ENCODE data around the gene NELL1. TPM values are rescaled to one million over a fixed set of nuclear protein-coding genes. Genes with fewer than 3 reads are reported as not detected.
A peak's percentile ranks its signal among the peaks of the same experiment; 100 is the strongest.

The NELL1 gene
- total RNA-seq, 1 donor from 2014 or later: not detected

DNA sequence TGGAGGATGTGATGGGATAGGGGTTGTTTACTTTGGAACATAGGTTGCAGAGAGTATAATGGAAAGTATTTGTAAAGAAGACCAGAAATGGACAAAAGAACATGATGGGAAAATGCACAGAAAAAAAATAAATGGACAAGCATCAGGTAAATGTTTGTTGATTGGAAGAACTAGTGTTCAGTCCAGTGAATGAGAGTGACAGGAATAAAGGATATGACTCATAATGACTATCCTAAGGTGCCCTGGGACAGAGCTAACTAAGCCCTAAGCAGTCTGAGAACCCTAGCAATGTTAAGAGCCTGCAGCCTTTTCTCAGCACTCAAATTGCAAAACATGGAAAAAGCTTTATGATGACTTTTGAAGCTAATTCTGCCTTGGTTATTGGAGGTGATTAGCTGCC is 790.7 kb downstream of the NELL1 start:
- Mint-ChIP-seq H3K4me1 (peaks cover 10% of the 10 kb centered on the region), H3K27ac (no peak overlapping the region), H3K36me3 (no peaks in the 10 kb centered on the region), H3K27me3 (ENCODE audit: insufficient read depth, low read depth) (no peaks in the 10 kb centered on the region), H3K4me3 (no peak overlapping the region), H3K9me3 (peaks cover 2% of the 10 kb centered on the region)
- TF ChIP-seq EZH2 (IDR thresholded peaks at IDR 0.05): no peak
- TF ChIP-seq EZH2phosphoT487 (IDR thresholded peaks at IDR 0.05): no peak
- TF ChIP-seq, protein P1, sequence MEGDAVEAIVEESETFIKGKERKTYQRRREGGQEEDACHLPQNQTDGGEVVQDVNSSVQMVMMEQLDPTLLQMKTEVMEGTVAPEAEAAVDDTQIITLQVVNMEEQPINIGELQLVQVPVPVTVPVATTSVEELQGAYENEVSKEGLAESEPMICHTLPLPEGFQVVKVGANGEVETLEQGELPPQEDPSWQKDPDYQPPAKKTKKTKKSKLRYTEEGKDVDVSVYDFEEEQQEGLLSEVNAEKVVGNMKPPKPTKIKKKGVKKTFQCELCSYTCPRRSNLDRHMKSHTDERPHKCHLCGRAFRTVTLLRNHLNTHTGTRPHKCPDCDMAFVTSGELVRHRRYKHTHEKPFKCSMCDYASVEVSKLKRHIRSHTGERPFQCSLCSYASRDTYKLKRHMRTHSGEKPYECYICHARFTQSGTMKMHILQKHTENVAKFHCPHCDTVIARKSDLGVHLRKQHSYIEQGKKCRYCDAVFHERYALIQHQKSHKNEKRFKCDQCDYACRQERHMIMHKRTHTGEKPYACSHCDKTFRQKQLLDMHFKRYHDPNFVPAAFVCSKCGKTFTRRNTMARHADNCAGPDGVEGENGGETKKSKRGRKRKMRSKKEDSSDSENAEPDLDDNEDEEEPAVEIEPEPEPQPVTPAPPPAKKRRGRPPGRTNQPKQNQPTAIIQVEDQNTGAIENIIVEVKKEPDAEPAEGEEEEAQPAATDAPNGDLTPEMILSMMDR (IDR thresholded peaks at IDR 0.05): no peak
- H3K9ac ChIP-seq: no peak overlapping the region
- H3K27ac ChIP-seq: no peak overlapping the region
- no peaks in the 10 kb centered on the region for H4K20me1 ChIP-seq (ENCODE audit: low read depth)
- H3K4me2 ChIP-seq: no peak overlapping the region
- DNase-seq (ENCODE audit: low spot score): no peak
- no peaks in the 10 kb centered on the region for H3K27me3 ChIP-seq
- H3F3A ChIP-seq (ENCODE audit: low read depth): no peaks in the 10 kb centered on the region
- H2AFZ ChIP-seq (replicated peaks): no peak overlapping the region
- no peaks in the 10 kb centered on the region for H3K9me3 ChIP-seq (ENCODE audit: low read depth)
- H3K36me3 ChIP-seq: no peaks in the 10 kb centered on the region
- H3K79me2 ChIP-seq (ENCODE audit: low read depth): no peaks in the 10 kb centered on the region
- no peak overlapping the region for H3K4me3 ChIP-seq
- no peaks in the 10 kb centered on the region for H3K4me1 ChIP-seq

DNA sequence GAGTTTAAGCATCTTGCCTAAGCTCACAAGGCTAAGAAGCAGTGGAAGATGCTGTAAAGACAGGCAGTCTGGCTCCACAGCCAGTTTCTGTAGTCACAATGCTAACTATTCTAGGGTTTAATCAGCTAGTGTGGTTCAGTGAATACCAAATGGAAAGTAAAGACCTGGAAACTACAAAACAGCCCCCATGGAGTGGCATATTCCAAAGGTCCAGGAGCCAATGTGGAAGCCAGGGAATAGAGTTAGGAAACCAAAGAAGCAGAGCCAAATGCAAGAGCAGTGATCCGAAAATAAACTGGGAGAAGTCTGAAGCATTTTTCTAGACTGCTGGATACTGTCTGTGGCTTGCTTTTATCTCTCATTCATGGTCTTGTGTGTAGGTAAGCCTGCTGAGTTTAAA is 792.3 kb downstream of the NELL1 start:
- H4K20me1 ChIP-seq (ENCODE audit: low read depth): no peaks in the 10 kb centered on the region
- Mint-ChIP-seq H3K27me3 (ENCODE audit: insufficient read depth, low read depth) (no peaks in the 10 kb centered on the region), H3K36me3 (no peaks in the 10 kb centered on the region), H3K4me1 (peaks cover 21% of the 10 kb centered on the region), H3K27ac (no peak overlapping the region), H3K4me3 (no peak overlapping the region), H3K9me3 (peaks cover 2% of the 10 kb centered on the region)
- no peak overlapping the region for H2AFZ ChIP-seq (replicated peaks)
- H3K4me3 ChIP-seq: no peak overlapping the region
- H3K27me3 ChIP-seq: no peaks in the 10 kb centered on the region
- H3K9me3 ChIP-seq (ENCODE audit: low read depth): no peaks in the 10 kb centered on the region
- H3K4me2 ChIP-seq: no peak overlapping the region
- TF ChIP-seq, protein P1 (IDR thresholded peaks at IDR 0.05): no peak
- TF ChIP-seq EZH2phosphoT487 (IDR thresholded peaks at IDR 0.05): no peak
- no peak for TF ChIP-seq EZH2 (IDR thresholded peaks at IDR 0.05)
- H3K79me2 ChIP-seq (ENCODE audit: low read depth): no peaks in the 10 kb centered on the region
- H3K9ac ChIP-seq: no peak overlapping the region
- no peak overlapping the region for H3K27ac ChIP-seq
- peak; percentile 8 for DNase-seq (ENCODE audit: low spot score)
- no peaks in the 10 kb centered on the region for H3K36me3 ChIP-seq
- no peaks in the 10 kb centered on the region for H3F3A ChIP-seq (ENCODE audit: low read depth)
- H3K4me1 ChIP-seq: peaks cover 7% of the 10 kb centered on the region

DNA sequence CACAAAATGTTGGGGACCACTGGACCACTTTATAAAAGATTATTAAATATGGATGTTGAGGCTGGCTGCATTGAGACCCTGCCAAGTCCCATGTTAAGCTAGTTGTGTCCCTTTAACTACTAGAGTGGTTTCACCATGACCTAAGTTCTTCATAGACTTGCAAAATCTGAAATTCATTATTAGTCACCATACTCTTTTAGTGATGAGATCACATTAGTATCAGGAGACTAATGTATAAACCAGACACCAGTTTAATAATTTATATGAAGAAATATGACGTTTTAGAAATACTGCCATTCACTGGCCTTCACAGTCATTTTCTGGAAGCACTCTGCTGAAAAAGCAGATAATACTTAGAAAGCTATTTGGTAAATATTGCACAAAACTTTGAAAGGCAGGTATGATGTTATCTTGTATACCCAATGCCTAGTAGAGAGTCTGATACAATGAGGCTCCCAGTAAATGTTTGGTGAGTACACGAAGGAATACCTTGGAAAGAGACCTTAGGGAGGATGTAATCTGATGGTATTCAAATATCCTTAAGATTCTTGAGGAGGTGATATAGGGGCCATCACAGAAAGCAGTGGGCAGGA is 795.3 kb downstream of the NELL1 start:
- Histone ChIP-seq H3K4me2 (no peak overlapping the region), H3K9me3 (ENCODE audit: low read depth) (no peaks in the 10 kb centered on the region), H3K27ac (no peak overlapping the region), H2AFZ (replicated peaks) (no peak overlapping the region), H3K4me3 (no peak overlapping the region), H3K4me1 (peaks cover 7% of the 10 kb centered on the region), H4K20me1 (ENCODE audit: low read depth) (no peaks in the 10 kb centered on the region), H3F3A (ENCODE audit: low read depth) (no peaks in the 10 kb centered on the region), H3K9ac (no peak overlapping the region), H3K27me3 (no peaks in the 10 kb centered on the region), H3K36me3 (no peaks in the 10 kb centered on the region), H3K79me2 (ENCODE audit: low read depth) (no peaks in the 10 kb centered on the region)
- H3K36me3 Mint-ChIP-seq: no peaks in the 10 kb centered on the region
- no peak overlapping the region for H3K4me3 Mint-ChIP-seq
- no peak for TF ChIP-seq EZH2 (IDR thresholded peaks at IDR 0.05)
- TF ChIP-seq, protein P1 (IDR thresholded peaks at IDR 0.05): no peak
- TF ChIP-seq EZH2phosphoT487 (IDR thresholded peaks at IDR 0.05): no peak
- H3K9me3 Mint-ChIP-seq: peaks cover 2% of the 10 kb centered on the region
- no peaks in the 10 kb centered on the region for H3K27me3 Mint-ChIP-seq (ENCODE audit: insufficient read depth, low read depth)
- DNase-seq (ENCODE audit: low spot score): no peak
- H3K4me1 Mint-ChIP-seq: peaks cover 21% of the 10 kb centered on the region
- H3K27ac Mint-ChIP-seq: no peak overlapping the region

All from neural progenitor cell (in vitro differentiated cells).